ENCODE measurements around the gene ADGRV1.
"Not testable (repeated sequence)": the region's sequence is repeated elsewhere in the genome, so short reads cannot be mapped to it uniquely, and the experiment has no call there.

Gene ADGRV1

GRCh38 chr5:91038180-91038808 is 479.7 kb downstream of the ADGRV1 start:
- no peak for DNase-seq

GRCh38 chr5:91041132-91041531 is 482.5 kb downstream of the ADGRV1 start:
- DNase-seq = not testable (repeated sequence)

GRCh38 chr5:91042247-91042935 is 483.8 kb downstream of the ADGRV1 start:
- no peak for DNase-seq

- no peak for DNase-seq
Measured at GRCh38 chr5:91042936-91043255, 484.3 kb downstream of the ADGRV1 start.

- no peak for DNase-seq
Measured at GRCh38 chr5:91048073-91048472, 489.5 kb downstream of the ADGRV1 start.

GRCh38 chr5:91049112-91049511 is 490.5 kb downstream of the ADGRV1 start:
- DNase-seq = no peak

- DNase-seq = no peak
Measured at GRCh38 chr5:91049800-91050199, 491.2 kb downstream of the ADGRV1 start.

- DNase-seq = not testable (repeated sequence)
Measured at GRCh38 chr5:91052411-91052810, 493.8 kb downstream of the ADGRV1 start.

- DNase-seq = no peak
Measured at GRCh38 chr5:91052977-91053740, 494.6 kb downstream of the ADGRV1 start.

- DNase-seq = no peak
Measured at GRCh38 chr5:91053741-91054025, 495.1 kb downstream of the ADGRV1 start.

- no peak for DNase-seq
Measured at GRCh38 chr5:91058155-91058554, 499.6 kb downstream of the ADGRV1 start.

- DNase-seq = no peak
Measured at GRCh38 chr5:91058575-91058974, 500.0 kb downstream of the ADGRV1 start.

- no peak for DNase-seq
Measured at GRCh38 chr5:91059409-91059808, 500.8 kb downstream of the ADGRV1 start.

GRCh38 chr5:91061094-91061493 is 502.5 kb downstream of the ADGRV1 start:
- DNase-seq = no peak

GRCh38 chr5:91061946-91062562 is 503.5 kb downstream of the ADGRV1 start:
- DNase-seq = no peak

GRCh38 chr5:91063098-91063690 is 504.6 kb downstream of the ADGRV1 start:
- not testable (repeated sequence) for DNase-seq

- DNase-seq = no peak
Measured at GRCh38 chr5:91065496-91065895, 506.9 kb downstream of the ADGRV1 start.

GRCh38 chr5:91069364-91069763 is 510.8 kb downstream of the ADGRV1 start:
- no peak for DNase-seq

GRCh38 chr5:91070761-91071550 is 512.4 kb downstream of the ADGRV1 start:
- DNase-seq = no peak

GRCh38 chr5:91072881-91073280 is 514.3 kb downstream of the ADGRV1 start:
- DNase-seq = no peak

GRCh38 chr5:91074615-91075014 is 516.0 kb downstream of the ADGRV1 start:
- no peak for DNase-seq

- no peak for DNase-seq
Measured at GRCh38 chr5:91076138-91076537, 517.5 kb downstream of the ADGRV1 start.

GRCh38 chr5:91077623-91078022 is 519.0 kb downstream of the ADGRV1 start:
- no peak for DNase-seq

Data from activated effector memory CD4-positive, alpha-beta T cell treated with anti-CD3 and anti-CD28 coated beads, Interleukin-2, amount 50 U/mL, for 16 hours (primary cell).